GM18508 (cell line): Measurements from ENCODE around the gene KCNMB2.

ENCODE experiments used
- ATAC-seq: cut with Tn5 transposase; IDR thresholded peaks from one replicate; pipeline ENCODE4 v1.9.1; 2021; ENCODE audit warnings: moderate number of reproducible peaks; ENCODE audit not compliant: insufficient read depth, unreplicated experiment

KCNMB2 gene

DNA sequence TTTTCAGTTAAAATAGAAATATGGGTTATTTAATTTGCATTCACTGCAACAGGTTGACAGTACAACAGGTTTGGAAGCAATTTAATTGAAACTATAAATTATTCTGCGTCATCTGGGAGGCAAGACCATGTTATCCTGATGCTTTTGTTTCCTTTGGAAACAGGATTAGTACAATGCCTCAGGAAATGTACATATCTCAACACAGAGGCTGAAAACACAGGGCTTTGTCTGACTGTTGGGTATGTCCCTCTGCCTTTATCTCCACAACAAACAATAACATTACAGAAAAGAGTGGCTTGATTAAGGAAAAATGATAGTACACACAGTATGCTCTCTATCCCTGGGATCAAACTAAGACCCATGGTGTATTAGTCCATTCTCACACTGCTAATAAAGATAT is 95.7 kb downstream of the KCNMB2 start:
- ATAC-seq, result no peak

DNA sequence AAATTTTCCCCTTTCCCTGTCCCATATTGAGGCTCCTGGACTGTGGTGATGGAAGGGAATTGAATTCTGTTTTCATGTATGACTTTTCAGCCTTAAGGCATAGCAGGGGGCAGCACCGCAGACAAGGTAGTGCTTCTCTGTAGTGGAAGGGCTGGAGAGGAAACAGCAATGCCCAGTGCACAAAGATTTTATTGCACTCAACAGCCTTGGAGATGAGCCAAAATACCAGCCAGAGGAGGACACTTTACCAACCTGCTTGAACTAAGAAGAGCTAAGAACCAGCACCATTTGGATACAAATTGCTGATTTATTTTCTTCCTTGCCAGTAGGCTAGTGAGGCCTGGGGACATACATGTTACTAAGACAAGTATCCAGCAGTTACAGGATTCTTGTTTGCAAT is 98.7 kb downstream of the KCNMB2 start:
- ATAC-seq, result no peak

DNA sequence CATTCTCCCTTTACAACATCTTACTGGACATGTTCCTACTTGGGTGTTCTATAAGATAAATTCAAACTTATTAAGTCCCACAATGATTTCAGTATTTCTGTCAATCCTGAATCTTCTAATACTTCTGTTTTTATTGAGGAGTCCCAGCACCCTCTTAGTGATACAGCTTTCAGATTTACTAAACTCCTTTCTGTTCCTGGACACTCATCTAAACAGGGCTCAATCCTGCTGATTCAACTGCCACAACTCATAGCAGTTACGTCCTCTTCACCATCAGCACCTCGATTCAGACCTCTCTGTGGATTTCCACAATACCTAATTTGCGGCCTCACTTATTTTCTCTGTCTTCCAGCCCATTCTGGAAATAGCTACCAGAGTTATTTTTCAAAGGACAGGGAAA is 101.6 kb downstream of the KCNMB2 start:
- ATAC-seq, result no peak

DNA sequence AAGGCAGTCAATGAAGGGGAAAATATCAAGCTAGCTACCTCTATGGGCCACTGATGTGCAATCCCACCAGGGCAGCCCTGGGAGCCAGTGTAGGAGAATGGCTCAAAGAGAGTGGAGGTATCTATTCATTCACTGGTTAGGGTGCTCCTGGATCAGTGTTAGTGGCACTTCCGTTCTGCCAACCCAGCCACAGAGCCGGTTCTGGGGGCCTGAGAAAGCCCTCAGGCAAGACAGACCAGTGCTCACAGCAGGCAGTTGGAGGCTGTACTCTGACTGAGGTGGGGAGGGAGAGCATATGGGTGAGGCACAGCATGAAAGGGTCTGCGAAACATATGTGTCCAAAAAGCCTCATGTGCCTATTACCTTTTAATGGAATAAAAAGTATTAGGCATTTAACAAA is 109.3 kb downstream of the KCNMB2 start:
- no peak for ATAC-seq

DNA sequence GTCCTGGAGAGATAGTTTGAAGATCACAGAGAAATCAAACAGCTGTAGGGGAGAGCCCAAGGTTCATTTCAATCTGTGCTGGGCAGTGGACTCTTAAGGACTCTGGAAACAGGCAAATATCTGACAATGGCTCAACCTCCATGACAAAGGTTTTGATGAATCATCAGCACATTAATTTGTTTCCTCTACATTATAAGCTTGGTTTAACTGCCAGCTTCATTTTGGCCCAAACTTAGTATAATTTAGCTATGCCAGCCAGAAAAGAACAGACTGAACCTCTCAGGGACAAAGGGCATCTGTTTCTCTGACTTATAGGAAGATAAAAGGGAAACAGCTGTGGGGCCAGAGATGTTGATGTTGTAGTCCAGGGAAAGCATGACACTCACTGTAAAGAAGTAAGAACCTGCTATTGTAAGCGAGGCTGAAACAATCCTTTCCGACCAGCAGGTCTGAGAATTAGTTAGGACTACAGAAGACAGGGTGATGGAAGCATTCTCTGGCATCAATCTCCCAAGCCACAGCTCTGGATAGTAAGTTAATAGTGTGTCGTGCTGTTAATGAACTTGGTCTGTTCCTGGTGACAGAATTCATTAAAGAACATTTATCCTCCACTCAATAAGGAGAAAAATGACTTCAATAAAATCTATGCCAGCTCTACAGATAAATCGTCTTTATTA is 110.1 kb downstream of the KCNMB2 start:
- ATAC-seq, result no peak

DNA sequence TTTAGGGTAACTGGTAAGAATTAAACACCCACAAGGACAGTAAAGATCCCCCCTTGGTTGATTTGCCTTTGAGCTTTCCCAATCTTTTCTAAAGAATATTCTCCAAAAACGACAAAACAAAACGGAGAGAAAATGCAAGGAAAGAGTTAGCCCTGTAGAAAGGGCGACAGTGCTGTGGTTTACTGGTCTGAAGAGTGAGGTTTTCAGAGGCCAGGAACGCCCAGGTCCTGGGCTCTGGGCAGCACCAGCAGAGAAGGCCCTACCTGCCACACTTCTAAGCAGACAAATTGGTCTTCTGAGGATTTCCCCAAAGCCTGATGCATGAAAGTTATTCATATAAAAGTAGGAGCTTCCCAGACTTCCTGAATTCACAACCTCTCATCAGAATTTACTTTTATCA is 119.3 kb downstream of the KCNMB2 start:
- no peak for ATAC-seq

DNA sequence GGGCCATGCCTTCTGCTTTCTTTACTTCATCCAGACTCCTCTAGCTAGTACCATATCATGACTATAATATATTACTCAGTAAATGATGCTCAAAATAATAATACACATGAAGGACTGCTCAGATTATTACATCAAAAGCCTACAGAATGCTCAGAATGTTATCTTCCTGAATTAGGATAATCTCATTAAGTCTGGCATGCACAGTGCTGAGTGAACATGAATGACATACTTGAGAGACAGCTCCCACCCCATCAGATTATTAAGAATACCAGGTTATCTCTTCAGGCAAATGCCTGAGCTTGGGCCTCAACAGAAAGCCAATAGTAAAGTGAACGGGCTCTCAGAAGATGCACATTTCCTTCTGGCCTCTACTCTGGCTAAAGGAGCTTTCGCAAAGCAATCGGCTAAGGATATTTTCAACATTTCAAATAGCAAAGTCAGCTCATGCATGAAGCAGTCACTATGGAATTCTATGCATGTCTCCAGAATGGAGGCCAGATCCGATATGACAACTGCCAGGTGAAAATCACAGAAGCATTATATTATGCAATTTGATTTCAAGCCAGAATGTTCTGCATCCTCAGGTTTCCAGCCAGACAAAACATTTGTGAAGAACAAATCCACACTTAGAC is 122.6 kb downstream of the KCNMB2 start:
- ATAC-seq, result no peak

DNA sequence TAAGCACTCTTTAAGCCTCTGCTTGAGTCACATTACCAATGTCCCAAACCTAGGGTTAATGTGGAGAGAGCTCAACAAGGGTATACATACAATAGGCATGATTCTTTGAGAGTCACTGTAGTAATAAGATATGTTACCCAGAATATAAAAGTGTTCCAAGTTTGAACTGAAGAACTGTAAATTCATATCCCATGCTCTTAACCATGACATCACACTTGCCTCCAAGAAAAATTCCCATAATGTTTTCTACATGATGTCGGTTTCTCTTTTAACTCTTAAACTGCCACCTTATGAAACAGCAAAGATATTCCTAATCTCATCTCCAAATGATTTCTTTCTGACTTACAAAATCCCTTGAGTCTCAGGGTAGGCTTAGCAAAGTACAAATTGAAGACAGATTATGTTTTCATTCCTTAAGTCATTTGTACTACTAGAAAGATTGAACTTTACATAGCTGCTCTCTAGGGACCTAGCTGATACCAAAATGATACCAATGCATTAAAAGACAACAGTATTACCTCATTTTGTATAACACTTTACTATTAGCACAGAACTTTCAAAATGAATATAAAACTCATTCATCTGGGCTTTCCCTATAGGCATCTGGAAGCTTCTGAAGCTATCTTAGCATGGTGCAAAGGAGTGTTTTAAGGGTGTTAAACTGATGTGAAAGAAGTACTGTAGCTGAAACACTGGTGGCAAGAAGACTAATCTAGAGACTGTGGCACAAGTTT is 127.1 kb downstream of the KCNMB2 start:
- peak; percentile 57 for ATAC-seq

DNA sequence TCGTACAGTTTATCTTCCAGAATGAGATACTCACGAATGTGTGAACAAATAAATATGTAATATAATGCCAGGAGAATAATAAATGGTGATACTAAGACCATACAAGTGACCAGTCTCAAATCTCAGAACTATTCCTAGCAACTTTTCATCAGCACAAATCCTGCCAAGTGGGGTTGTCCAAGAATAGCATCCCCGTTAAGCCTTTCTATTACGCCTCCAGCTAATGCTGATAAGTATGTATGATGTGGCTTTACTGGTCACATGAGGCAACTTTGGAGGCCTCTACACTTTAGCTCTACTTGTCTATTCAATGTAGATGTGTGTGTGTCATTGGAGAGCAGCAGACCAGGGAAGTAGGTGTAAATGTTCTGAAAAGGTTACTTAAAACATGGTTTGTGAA is 129.5 kb downstream of the KCNMB2 start:
- ATAC-seq, result no peak

DNA sequence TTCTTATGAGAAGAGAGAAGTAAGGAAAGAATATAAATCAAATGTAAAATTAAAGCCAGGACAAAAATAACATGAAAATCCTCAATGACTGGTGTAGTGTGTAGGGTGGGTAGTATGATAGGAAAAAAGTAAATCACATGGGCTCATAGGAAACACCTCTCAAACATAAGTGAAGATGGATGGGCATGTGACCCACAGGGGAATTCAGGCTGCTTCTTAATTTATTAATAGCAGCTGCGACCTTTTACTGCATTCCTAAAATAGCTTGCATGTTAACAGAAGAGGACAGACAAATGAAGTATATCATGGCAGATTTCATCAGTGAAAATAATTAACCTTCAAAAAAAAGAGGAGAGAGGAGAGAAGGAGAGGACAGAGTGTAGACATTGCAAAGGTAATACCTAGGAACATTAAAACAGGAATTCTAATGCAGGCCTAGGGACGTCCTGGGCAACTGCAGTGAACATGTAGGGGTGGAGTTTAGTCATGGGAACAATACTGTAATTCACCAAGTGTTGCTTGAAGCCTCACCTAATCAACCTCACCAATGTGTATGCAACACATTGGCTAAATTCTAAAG is 132.9 kb downstream of the KCNMB2 start:
- no peak for ATAC-seq

DNA sequence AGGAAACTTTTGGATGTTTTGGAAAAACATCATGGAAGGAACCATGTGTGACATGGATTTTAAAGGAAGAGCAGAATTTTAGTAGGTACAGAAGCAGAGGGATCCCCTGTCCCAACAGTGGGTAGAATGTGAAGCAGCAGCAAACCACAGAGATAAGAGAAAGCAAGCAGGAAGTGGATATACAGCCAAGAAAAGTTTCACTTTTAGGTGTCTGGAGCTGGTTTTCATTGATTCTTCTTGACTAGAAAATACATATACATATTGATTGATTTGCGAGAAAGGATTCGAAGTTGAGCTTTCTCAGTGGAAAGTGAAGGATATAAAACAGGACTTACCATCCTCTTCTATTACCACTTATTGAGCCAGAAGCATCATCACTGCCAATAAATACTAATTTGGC is 133.5 kb downstream of the KCNMB2 start:
- ATAC-seq, result peak; percentile 36

DNA sequence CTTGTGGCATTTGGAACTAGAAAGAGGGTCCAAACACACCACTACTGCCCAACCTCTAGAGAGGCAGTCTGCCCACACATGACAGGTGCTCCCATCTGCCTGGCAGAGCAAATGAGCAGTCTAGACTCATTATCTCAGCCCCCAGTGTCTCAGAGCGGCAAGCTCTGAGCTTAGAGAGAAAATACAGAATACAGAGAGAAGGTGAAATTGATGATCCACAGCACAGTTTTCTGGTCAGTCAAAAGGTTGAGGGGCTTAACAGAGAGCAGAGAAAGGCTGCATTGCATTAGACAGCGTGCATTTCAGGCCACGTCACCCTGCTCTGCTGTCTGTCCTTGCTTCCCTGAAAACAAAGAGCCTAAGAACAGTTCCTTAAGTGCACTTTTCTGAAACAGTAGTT is 135.1 kb downstream of the KCNMB2 start:
- ATAC-seq, result peak; percentile 25

DNA sequence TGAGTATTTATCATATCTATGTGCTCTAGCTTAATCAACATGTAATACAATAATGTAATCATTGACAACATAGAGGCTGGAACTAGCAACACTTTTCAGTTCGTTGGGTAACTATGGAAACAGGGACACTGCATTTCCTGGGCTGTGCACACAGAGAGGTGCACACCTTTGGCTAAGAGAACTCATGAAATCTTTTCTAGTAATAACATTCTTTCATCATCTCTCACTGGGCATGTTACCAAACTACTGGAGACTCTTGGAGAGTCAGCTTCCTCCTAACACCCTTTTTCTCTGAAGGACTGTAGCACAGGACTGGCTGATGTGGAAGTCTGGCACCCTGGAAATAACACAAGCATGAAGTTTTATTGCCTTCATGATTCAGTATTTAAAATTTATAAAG is 135.6 kb downstream of the KCNMB2 start:
- ATAC-seq, result peak; percentile 46

DNA sequence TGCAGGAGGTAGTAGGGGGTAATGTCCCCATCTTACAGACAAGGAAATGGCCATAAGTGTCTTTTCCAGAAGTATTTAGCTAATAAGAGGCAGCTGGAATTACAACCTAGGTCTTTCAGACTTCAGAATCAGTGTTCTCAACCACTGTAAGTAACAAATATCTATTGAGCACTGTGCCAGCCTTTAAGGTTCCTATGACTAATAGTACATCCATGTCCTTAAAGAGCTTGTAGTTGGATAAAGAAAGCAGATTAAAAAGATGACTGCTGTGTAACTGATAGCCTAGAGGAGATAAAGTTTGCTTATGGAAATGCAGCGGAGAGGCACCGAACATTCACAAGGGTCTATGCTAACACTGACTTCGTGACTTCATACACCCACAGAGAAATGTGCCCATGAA is 136.0 kb downstream of the KCNMB2 start:
- ATAC-seq, result no peak

DNA sequence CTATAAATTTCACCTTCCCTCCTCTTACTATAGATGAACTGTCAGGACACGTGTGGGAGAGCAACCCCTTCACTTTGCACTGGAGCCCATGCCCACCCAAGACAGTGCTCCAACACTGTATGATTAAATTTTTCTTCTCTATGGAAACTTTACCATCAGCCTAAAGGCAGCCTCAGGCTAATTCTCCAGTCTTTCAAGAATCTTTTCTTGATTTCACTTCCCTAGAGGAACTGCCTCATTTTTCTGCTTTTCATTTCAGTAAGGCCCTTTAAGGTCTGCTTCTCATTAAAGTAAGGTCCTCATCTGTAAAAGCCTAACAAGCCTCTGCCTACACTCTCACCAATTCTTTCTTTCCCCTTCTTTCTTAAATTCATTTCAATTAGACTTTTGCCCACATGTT is 137.3 kb downstream of the KCNMB2 start:
- no peak for ATAC-seq

DNA sequence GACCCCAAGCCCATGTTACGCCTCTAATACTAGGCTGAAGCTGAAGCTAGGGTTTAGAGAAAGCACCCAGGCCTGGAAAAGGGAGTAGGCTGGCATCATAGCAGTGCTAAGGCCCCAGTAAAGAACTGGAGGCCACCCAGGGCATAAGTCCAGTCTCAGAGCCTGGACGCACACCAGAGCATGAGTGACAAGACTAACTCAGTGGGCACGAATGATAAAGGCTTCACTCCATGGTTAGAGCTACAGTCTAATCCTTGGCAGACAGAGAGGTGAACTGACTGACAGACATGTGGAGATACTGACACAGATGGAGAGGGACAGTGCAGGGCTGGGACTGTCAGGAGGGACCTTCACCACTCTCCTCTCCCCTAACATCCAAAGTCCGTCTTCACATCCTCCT is 139.8 kb downstream of the KCNMB2 start:
- no peak for ATAC-seq

DNA sequence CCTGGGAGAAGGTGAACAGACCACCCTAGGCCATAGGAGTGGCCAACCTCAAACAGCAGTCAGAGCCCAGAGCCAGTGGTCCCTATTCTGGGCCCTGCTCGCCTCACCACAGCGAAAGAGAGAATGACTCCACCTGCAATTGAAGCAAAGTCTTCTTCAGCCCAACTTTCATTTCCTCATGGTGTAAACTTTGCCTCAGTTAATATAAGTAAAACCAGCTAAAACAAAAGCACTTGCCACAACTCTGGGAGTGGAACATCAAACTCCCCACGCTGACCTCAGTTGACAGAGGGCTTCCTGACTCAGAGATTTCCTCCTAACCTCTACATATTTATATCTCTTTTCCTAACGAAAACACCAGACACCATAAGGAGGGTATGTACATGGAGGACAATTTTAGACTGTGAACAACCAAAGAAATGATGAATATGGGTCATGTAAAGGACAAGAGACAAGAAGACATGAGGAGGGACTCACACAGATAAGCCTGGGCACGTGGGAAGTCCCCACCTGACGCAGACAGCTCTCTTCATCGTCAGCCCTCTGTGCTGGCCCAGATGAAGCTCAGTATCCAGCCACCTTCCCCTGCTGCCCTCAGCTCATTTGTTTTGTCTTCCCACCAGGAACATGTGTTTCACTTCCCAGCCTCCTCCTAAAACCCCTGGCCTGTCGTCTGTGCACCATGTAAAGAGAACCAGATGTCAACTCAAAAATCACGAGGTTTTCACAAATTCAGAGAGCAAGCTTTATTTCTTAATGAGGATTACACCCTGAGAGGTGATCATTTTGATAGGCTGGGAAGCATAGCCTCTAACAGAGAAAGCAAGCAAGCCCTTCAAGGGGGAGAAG is 140.9 kb downstream of the KCNMB2 start:
- ATAC-seq, result no peak

DNA sequence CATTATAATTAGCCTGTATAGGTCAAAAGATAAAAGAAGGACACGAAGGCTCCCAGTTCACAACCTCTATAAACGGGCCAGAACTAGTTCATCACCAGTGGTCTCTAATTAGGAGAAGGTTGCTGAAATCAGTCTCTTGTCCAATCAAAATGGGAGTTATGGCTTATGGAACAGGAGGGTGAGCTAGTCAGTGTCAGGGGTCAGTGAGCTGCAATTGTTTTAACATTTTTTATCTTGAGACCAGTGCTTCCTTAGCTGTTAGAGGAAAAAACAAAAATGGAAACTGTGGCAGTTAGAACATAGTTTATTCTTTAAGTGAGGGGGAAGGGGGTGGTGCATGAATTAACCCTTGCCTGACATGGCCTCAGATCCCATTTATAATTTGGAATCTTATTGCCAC is 141.7 kb downstream of the KCNMB2 start:
- ATAC-seq, result no peak

DNA sequence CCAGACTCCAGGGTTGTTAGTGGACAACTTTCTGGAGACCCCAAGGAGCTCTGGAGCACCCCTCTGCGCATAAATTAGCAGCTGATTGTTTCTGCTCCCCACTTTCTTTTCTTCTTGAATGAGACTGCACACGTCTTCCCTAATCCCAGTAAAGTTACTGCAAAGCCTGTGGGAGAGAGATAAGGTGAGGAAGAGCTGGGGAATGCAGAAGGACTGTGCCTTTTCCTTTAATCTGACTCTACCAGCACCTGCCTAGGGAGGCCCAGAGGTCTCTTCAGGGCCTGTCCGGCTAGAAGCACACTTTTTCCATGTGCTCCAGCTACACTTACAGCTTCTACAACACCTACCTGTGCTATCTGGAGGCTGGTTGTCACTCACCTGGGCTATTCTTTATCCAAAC is 143.8 kb downstream of the KCNMB2 start:
- no peak for ATAC-seq

DNA sequence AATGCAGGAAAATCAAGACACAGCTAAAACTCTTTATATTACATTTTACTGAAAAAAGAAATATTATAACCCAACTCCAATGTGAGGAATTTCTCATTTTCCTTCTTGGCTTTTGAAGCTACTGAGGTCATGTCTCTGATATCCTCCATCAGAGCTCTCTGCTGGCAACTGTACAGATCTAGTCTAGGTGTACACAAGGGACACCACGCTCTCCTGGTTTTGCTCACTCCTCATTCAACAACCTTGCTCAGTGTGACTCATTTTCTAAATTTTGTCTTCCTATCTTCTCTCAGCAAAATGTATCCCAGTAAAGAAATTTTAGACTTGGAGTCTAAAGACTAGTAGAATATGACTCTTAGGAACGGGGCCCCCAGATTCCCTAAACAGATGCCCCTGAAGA is 144.3 kb downstream of the KCNMB2 start:
- ATAC-seq, result no peak
